MCF 10A (cell line): ENCODE measurements around the gene LRRC7. TPM values are rescaled to one million over a fixed set of nuclear protein-coding genes. Genes with fewer than 3 reads are reported as not detected.

Experiments used
- BruUV-seq: library from RNA; stranded (reverse); fragments of 400-500 nt; replicated peaks from 2 replicates; lab custom pipeline; 2021; lab: Mats Ljungman, UMichigan
- CTCF ChIA-PET: fragments of 300-600 bp; sonication (Branson Sonifier 250); formaldehyde crosslinking; extraction: SDS; loops from one replicate; lab custom pipeline; 2021; ENCODE audit warnings: antibody characterized with exemption, inconsistent platforms; lab: Yijun Ruan, JAX
- POLR2A ChIA-PET: fragments of 300-600, 350-650 bp; sonication (Branson Sonifier 250); formaldehyde crosslinking; extraction: SDS; loops from one replicate; lab custom pipeline; 2020; ENCODE audit warnings: antibody characterized with exemption, inconsistent platforms; lab: Yijun Ruan, JAX
- DNase-seq: peaks from one replicate; pipeline ENCODE4 v3.0.0-alpha.2; 2018; ENCODE audit not compliant: unreplicated experiment
- H3K27ac Mint-ChIP-seq: one replicate; pipeline ENCODE4 v1.8.0; 2022; ENCODE audit warnings: mild to moderate bottlenecking, low read depth, mixed read lengths; ENCODE audit not compliant: unreplicated experiment
- H3K27me3 Mint-ChIP-seq: one replicate; pipeline ENCODE4 v1.8.0; 2022; ENCODE audit warnings: mixed read lengths; ENCODE audit not compliant: insufficient read depth, unreplicated experiment
- H3K36me3 Mint-ChIP-seq: one replicate; pipeline ENCODE4 v1.8.0; 2022; ENCODE audit warnings: mild to moderate bottlenecking, moderate library complexity, mixed read lengths; ENCODE audit not compliant: insufficient read depth, unreplicated experiment
- H3K4me1 Mint-ChIP-seq: one replicate; pipeline ENCODE4 v1.8.0; 2022; ENCODE audit warnings: mixed read lengths; ENCODE audit not compliant: insufficient read depth, unreplicated experiment
- H3K4me3 Mint-ChIP-seq: one replicate; pipeline ENCODE4 v1.8.0; 2022; ENCODE audit warnings: mild to moderate bottlenecking, moderate library complexity, mixed read lengths; ENCODE audit not compliant: unreplicated experiment
- H3K9me3 Mint-ChIP-seq: one replicate; pipeline ENCODE4 v1.8.0; 2022; ENCODE audit warnings: mixed read lengths; ENCODE audit not compliant: unreplicated experiment
- intact Hi-C: fragments of 100-400 bp; cut with micrococcal nuclease; formaldehyde crosslinking; loops from 2 replicates; pipeline ENCODE4 v1.14.1; 2022
- total RNA-seq: library from RNA; stranded (reverse); gene quantifications from 2 replicates; pipeline ENCODE4 v1.2.3, GENCODE V29; 2022
- TF ChIP-seq, protein P1 (sequence below): fragments of 200-600 bp; IDR thresholded peaks from one replicate; pipeline ENCODE4 v1.8.0; 2022; ENCODE audit warnings: antibody characterized with exemption, mild to moderate bottlenecking; ENCODE audit not compliant: unreplicated experiment

The LRRC7 gene
- total RNA-seq, 1 experiment from 2014 or later = not detected

- intact Hi-C loops = no loop called here
- BruUV-seq = no TSS peak
- H3K27ac Mint-ChIP-seq = no peak overlapping the region
- CTCF ChIA-PET = no interaction called here
- TF ChIP-seq, protein P1, sequence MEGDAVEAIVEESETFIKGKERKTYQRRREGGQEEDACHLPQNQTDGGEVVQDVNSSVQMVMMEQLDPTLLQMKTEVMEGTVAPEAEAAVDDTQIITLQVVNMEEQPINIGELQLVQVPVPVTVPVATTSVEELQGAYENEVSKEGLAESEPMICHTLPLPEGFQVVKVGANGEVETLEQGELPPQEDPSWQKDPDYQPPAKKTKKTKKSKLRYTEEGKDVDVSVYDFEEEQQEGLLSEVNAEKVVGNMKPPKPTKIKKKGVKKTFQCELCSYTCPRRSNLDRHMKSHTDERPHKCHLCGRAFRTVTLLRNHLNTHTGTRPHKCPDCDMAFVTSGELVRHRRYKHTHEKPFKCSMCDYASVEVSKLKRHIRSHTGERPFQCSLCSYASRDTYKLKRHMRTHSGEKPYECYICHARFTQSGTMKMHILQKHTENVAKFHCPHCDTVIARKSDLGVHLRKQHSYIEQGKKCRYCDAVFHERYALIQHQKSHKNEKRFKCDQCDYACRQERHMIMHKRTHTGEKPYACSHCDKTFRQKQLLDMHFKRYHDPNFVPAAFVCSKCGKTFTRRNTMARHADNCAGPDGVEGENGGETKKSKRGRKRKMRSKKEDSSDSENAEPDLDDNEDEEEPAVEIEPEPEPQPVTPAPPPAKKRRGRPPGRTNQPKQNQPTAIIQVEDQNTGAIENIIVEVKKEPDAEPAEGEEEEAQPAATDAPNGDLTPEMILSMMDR = no peak
- no peaks in the 10 kb centered on the region for H3K36me3 Mint-ChIP-seq
- no peak overlapping the region for H3K4me3 Mint-ChIP-seq
- POLR2A ChIA-PET = no interaction called here
- no peaks in the 10 kb centered on the region for H3K9me3 Mint-ChIP-seq
- peak; percentile 23 for DNase-seq
- peaks cover 7% of the 10 kb centered on the region for H3K27me3 Mint-ChIP-seq
- no peaks in the 10 kb centered on the region for H3K4me1 Mint-ChIP-seq
These were observed 80.8 kb downstream of the LRRC7 start for GRCh38 chr1:69648486-69648885.

DNA sequence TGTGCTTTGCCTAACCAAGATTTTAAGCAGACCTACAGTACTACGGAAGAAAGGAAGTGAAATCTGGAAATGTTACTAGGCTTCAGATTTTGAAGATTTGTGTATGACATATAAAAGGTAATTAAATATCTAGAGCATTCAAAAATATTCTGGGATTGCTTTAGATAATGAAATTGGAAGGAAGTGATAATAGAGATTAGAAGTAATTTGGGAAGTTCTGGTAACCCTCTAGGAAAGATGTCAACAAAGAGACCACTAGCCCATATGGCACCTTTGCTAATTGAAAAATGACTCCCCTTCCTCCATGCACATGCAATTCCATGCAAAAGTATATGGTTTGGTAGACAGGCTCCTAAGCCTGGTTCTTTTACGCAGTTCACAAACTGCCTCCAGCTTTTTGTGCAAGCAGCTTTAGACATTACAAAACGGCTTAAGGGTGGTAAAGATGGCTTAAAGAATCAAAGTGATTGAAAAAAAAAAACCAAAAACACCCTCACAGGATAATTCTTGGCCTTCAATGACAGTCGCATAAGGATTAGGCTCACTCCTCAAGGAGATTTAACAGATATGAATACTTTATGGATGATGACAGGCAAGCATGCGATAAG lies 81.8 kb downstream of the LRRC7 start:
- intact Hi-C loops = no loop called here
- Mint-ChIP-seq H3K9me3 (no peaks in the 10 kb centered on the region), H3K27me3 (no peaks in the 10 kb centered on the region), H3K36me3 (no peaks in the 10 kb centered on the region), H3K4me1 (no peaks in the 10 kb centered on the region), H3K4me3 (no peak overlapping the region), H3K27ac (no peak overlapping the region)
- ChIA-PET POLR2A (no interaction called here), CTCF (no interaction called here)
- TF ChIP-seq, protein P1 = no peak
- BruUV-seq = no TSS peak
- DNase-seq = no peak

- TF ChIP-seq, protein P1 = no peak
- no peaks in the 10 kb centered on the region for H3K27me3 Mint-ChIP-seq
- POLR2A ChIA-PET = no interaction called here
These were observed 83.1 kb downstream of the LRRC7 start for GRCh38 chr1:69650779-69651178.

DNA sequence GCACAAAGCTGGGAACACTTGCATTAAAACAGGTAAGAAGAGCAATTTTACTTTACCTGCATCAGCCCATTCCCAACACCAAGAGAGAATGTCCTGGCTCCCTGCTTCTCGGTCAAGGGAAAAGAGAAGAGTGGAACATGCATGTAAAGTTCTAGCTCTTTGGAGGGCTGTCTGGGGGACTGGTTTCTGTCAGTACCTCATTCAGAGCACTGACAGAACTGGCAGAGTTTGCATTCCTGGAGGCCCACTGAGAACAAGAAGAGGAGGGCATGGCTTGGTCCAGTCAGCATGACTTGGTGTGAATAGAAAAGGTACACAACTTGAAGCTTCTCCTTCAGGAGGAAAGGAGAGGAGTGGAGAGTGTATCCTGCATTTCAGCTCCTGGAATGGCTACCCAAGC lies 83.9 kb downstream of the LRRC7 start:
- no peak overlapping the region for H3K27ac Mint-ChIP-seq
- no TSS peak for BruUV-seq
- intact Hi-C loops = no loop called here
- TF ChIP-seq, protein P1 = no peak
- H3K4me3 Mint-ChIP-seq = no peak overlapping the region
- no peak for DNase-seq
- POLR2A ChIA-PET = no interaction called here
- H3K36me3 Mint-ChIP-seq = no peaks in the 10 kb centered on the region
- H3K9me3 Mint-ChIP-seq = no peaks in the 10 kb centered on the region
- no peaks in the 10 kb centered on the region for H3K27me3 Mint-ChIP-seq
- no peaks in the 10 kb centered on the region for H3K4me1 Mint-ChIP-seq
- CTCF ChIA-PET = no interaction called here

More at GRCh38 chr1:69650779-69651178, 83.1 kb downstream of the LRRC7 start:
- no peak for DNase-seq
- no TSS peak for BruUV-seq
- H3K9me3 Mint-ChIP-seq = no peaks in the 10 kb centered on the region
- CTCF ChIA-PET = no interaction called here
- no peak overlapping the region for H3K4me3 Mint-ChIP-seq
- no peak overlapping the region for H3K27ac Mint-ChIP-seq
- no peaks in the 10 kb centered on the region for H3K4me1 Mint-ChIP-seq
- intact Hi-C loops = no loop called here
- no peaks in the 10 kb centered on the region for H3K36me3 Mint-ChIP-seq
